CD4-positive, alpha-beta T cell (primary cell): Measurements from ENCODE around the gene SLC35E2B. TPM values are rescaled to one million over a fixed set of nuclear protein-coding genes. Genes with fewer than 3 reads are reported as not detected.

Source experiments
- ATAC-seq: fragments of 200-7000 bp; cut with Tn5 transposase; one replicate; pipeline ENCODE4 v1.10.0; 2022; ENCODE audit warnings: mild to moderate bottlenecking; ENCODE audit not compliant: poor library complexity
- CTCF ChIA-PET: fragments of 350-600 bp; sonication (Branson Sonifier 250); formaldehyde crosslinking; loops from one replicate; lab custom pipeline; 2021; ENCODE audit warnings: antibody characterized with exemption, inconsistent platforms; lab: Charles Lee
- POLR2A ChIA-PET: fragments of 350-600 bp; sonication (Branson Sonifier 250); formaldehyde crosslinking; loops from one replicate; lab custom pipeline; 2021; ENCODE audit warnings: antibody characterized with exemption, inconsistent platforms; lab: Charles Lee
- DNase-seq, 14 experiments: peaks; one replicate each; pipeline ENCODE4 v3.0.0-alpha.2; 2013 to 2020; ENCODE audit warnings: mixed read lengths in 2 of 14
- H3K27ac ChIP-seq, 2 donors: one replicate each; pipeline versions ENCODE4 v1.5.1 to v1.7.0; 2013; ENCODE audit warnings: low read length in 2 of 2, low read depth in 1 of 2, mild to moderate bottlenecking in 1 of 2
- H3K27me3 ChIP-seq, 2 experiments: 1 replicate in 1 of 2; 2 replicates in 1 of 2; pipeline versions ENCODE4 v1.6.1 to v1.7.0; 2013; ENCODE audit warnings: low read length in 2 of 2, control low read depth in 1 of 2, mild to moderate bottlenecking in 1 of 2, moderate library complexity in 1 of 2; ENCODE audit not compliant: insufficient read depth in 2 of 2, control insufficient read depth in 1 of 2
- H3K36me3 ChIP-seq: one replicate; pipeline ENCODE4 v1.6.1; 2013; ENCODE audit warnings: low read length, control low read depth; ENCODE audit not compliant: insufficient read depth
- H3K4me1 ChIP-seq: one replicate; pipeline ENCODE4 v1.6.1; 2013; ENCODE audit warnings: low read length, control low read depth; ENCODE audit not compliant: insufficient read depth
- H3K4me3 ChIP-seq: one replicate; pipeline ENCODE4 v1.5.1; 2013; ENCODE audit warnings: mild to moderate bottlenecking, low read length, moderate library complexity
- H3K9me3 ChIP-seq, 2 experiments: 1 replicate in 1 of 2; 2 replicates in 1 of 2; pipeline versions ENCODE4 v1.6.1 to v1.7.0; 2013; ENCODE audit warnings: low read length in 2 of 2, mild to moderate bottlenecking in 2 of 2, control low read depth in 1 of 2, moderate library complexity in 1 of 2; ENCODE audit not compliant: control insufficient read depth in 1 of 2, insufficient read depth in 1 of 2
- H3K27ac Mint-ChIP-seq: one replicate; pipeline ENCODE4 v1.8.0; 2020; ENCODE audit warnings: mixed read lengths
- H3K27me3 Mint-ChIP-seq: one replicate; pipeline ENCODE4 v1.8.0; 2021; ENCODE audit warnings: mixed read lengths
- H3K36me3 Mint-ChIP-seq: one replicate; pipeline ENCODE4 v1.8.0; 2021; ENCODE audit warnings: low read depth, mixed read lengths
- H3K4me1 Mint-ChIP-seq: one replicate; pipeline ENCODE4 v1.8.0; 2021; ENCODE audit warnings: low read depth, mixed read lengths
- H3K4me3 Mint-ChIP-seq: one replicate; pipeline ENCODE4 v1.8.0; 2020; ENCODE audit warnings: mild to moderate bottlenecking, mixed read lengths
- H3K9me3 Mint-ChIP-seq: one replicate; pipeline ENCODE4 v1.8.0; 2020; ENCODE audit warnings: mixed read lengths
- intact Hi-C, 2 experiments: fragments of 100-400 bp; cut with DNase I in 1 of 2; cut with micrococcal nuclease in 1 of 2; formaldehyde crosslinking; loops; one replicate each; pipeline versions ENCODE4 v1.15.1 to v1.9.0; 2023 to 2025; cut with DNase I, micrococcal nuclease
- total RNA-seq, 174 experiments: library from RNA in 2 of 174; stranded (reverse) in 2 of 174; gene quantifications; one replicate each; pipeline ENCODE4 v1.2.3 and lab custom pipeline; 2021 to 2026
- TF ChIP-seq, protein P1 (sequence below): fragments of 200-600 bp; IDR thresholded peaks from one replicate; pipeline ENCODE4 v1.8.0; 2022; ENCODE audit warnings: antibody characterized with exemption, mild to moderate bottlenecking

Gene SLC35E2B
- total RNA-seq, 2 experiments from 2014 or later: 43.9 to 45.3 TPM

DNA sequence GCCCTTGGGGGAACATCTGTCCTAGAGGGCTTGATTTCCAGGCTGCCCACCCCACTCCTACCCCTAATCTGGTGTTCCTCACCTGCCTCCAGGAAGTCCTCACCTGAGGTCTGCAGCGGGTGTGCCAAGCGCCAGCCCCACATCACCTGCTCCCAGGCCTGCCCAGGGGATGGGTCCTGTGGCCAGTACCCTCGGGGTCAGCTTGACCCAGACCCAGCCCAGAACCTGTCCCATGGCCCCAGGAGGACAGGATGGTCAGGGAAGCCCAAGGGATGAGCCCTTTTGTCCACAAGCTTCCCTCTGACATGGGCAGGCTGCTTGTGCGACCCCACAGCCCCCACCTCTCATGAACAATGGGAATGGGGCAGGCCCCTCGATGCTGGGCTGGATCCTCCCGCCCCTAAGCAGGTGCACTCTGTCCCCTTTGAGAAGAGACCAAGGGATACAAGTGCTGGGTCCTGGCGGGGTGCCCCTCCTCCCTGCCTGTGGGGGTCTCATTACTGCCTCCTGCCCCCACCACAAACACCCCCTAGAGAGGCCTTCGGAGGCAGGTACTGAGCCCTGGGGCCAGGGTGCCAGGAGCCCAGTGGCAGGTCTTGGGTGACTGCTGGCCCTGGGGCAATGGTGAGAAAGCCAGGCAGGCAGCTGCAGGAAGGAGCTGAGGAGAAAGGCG lies 74.1 kb downstream of the SLC35E2B start:
- Histone ChIP-seq H3K36me3 (no peaks in the 10 kb centered on the region), H3K4me1 (peaks cover 28% of the 10 kb centered on the region), H3K4me3 (no peak overlapping the region), H3K27ac (no peak overlapping the region), H3K27me3 (no peaks in the 10 kb centered on the region), H3K9me3 (no peaks in the 10 kb centered on the region)
- no peak for ATAC-seq
- Mint-ChIP-seq H3K4me1 (peaks cover 22% of the 10 kb centered on the region), H3K9me3 (no peaks in the 10 kb centered on the region), H3K4me3 (peak overlapping the region; percentile 92), H3K27me3 (no peaks in the 10 kb centered on the region), H3K36me3 (peaks cover 21% of the 10 kb centered on the region), H3K27ac (no peak overlapping the region)
- TF ChIP-seq, protein P1, sequence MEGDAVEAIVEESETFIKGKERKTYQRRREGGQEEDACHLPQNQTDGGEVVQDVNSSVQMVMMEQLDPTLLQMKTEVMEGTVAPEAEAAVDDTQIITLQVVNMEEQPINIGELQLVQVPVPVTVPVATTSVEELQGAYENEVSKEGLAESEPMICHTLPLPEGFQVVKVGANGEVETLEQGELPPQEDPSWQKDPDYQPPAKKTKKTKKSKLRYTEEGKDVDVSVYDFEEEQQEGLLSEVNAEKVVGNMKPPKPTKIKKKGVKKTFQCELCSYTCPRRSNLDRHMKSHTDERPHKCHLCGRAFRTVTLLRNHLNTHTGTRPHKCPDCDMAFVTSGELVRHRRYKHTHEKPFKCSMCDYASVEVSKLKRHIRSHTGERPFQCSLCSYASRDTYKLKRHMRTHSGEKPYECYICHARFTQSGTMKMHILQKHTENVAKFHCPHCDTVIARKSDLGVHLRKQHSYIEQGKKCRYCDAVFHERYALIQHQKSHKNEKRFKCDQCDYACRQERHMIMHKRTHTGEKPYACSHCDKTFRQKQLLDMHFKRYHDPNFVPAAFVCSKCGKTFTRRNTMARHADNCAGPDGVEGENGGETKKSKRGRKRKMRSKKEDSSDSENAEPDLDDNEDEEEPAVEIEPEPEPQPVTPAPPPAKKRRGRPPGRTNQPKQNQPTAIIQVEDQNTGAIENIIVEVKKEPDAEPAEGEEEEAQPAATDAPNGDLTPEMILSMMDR: no peak
- intact Hi-C loops: loop anchor here in 1 of 2 experiments (5.0 kb wide), 2 partner anchors 106 to 289 kb away; partner anchors contain the start of gene ATAD3A
- ChIA-PET POLR2A (interaction anchor here (1.3 to 1.9 kb wide), 2 partner anchors 10 to 12 kb away, joined by 4 to 5 read pairs; no protein-coding TSS in a partner anchor), CTCF (no interaction called here)
- DNase-seq: peak in 1 of 14 experiments; percentile 26

DNA sequence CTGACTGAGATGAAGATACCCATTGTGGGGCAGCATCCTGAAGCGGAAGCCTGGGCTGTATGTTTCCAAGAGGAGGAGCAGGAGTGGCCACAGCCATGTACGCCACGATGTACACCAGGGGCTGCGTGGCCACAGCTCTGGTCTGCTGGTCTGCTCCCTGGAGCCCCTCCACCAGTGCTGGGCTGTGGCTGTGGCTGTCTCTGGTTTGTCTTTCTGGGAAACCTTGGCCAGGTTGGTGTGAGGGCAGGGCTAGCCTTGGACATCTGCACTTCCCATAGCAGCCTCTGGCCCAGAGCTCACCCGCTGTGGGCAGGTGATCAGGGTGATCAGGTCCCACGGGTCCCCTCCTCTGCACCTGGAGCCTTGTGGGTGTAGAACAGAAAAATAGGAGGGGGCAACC lies 74.7 kb downstream of the SLC35E2B start:
- POLR2A ChIA-PET: interaction anchor here (1.9 kb wide), 1 partner anchor 11 kb away, joined by 5 read pairs; no protein-coding TSS in a partner anchor
- no peak overlapping the region for H3K27ac ChIP-seq
- H3K4me1 ChIP-seq: peaks cover 32% of the 10 kb centered on the region
- Mint-ChIP-seq H3K9me3 (no peaks in the 10 kb centered on the region), H3K27me3 (no peaks in the 10 kb centered on the region), H3K36me3 (peaks cover 21% of the 10 kb centered on the region), H3K27ac (no peak overlapping the region), H3K4me3 (peak overlapping the region; percentile 92), H3K4me1 (peaks cover 23% of the 10 kb centered on the region)
- no peaks in the 10 kb centered on the region for H3K9me3 ChIP-seq
- CTCF ChIA-PET: no interaction called here
- H3K36me3 ChIP-seq: no peaks in the 10 kb centered on the region
- intact Hi-C loops: loop anchor here in 1 of 2 experiments (5.0 kb wide), 2 partner anchors 106 to 289 kb away; partner anchors contain the start of gene ATAD3A
- DNase-seq (peak in 1 of 14 experiments; percentile 25), ATAC-seq (no peak)
- no peak overlapping the region for H3K4me3 ChIP-seq
- TF ChIP-seq, protein P1: no peak
- H3K27me3 ChIP-seq: no peaks in the 10 kb centered on the region

GRCh38 chr1:1617516-1617915 lies 75.1 kb downstream of the SLC35E2B start:
- Histone ChIP-seq H3K36me3 (no peaks in the 10 kb centered on the region), H3K9me3 (no peaks in the 10 kb centered on the region), H3K4me3 (no peak overlapping the region), H3K27me3 (no peaks in the 10 kb centered on the region), H3K27ac (no peak overlapping the region), H3K4me1 (peaks cover 32% of the 10 kb centered on the region)
- Mint-ChIP-seq H3K9me3 (no peaks in the 10 kb centered on the region), H3K4me1 (peaks cover 23% of the 10 kb centered on the region), H3K27ac (peak overlapping the region; percentile 79), H3K27me3 (no peaks in the 10 kb centered on the region), H3K4me3 (peak overlapping the region; percentile 92), H3K36me3 (peaks cover 21% of the 10 kb centered on the region)
- ATAC-seq (no peak), DNase-seq (peak in 1 of 14 experiments; percentile 30)
- intact Hi-C loops: loop anchor here in 1 of 2 experiments (5.0 kb wide), 2 partner anchors 105 to 290 kb away; partner anchors contain the start of gene ATAD3A
- ChIA-PET CTCF (no interaction called here), POLR2A (interaction anchor here (0.7 kb wide), 1 partner anchor 12 kb away, joined by 3 read pairs; no protein-coding TSS in a partner anchor)
- TF ChIP-seq, protein P1: no peak
